K562 (cell line): ENCODE data around the gene EPB41L2.

ENCODE experiments used
- BACH1 ChIP-seq: fragments of 200-800 bp; sonication (Bioruptor generic); IDR thresholded peaks from 2 replicates; pipeline ENCODE4 v1.6.1; 2016; ENCODE audit warnings: missing genetic modification characterization, missing compliant biosample characterization
- NR1H2 ChIP-seq: sonication (generic); formaldehyde crosslinking; IDR thresholded peaks from 2 replicates; pipeline ENCODE4 v1.4.0; 2020; ENCODE audit warnings: mild to moderate bottlenecking, missing genetic modification reagents
- POLR2AphosphoS5 ChIP-seq: IDR thresholded peaks from 2 replicates; pipeline ENCODE4 v1.6.1; 2011; ENCODE audit warnings: mild to moderate bottlenecking, low read depth, low read length, moderate library complexity; ENCODE audit not compliant: control insufficient read depth, insufficient read depth
- ZNF586 ChIP-seq: fragments of 450-650 bp; formaldehyde crosslinking; conservative IDR thresholded peaks from 2 replicates; pipeline ENCODE4 v1.4.0; 2020; ENCODE audit warnings: mild to moderate bottlenecking, moderate library complexity
- TF ChIP-seq, protein P1 (sequence below): IDR thresholded peaks from 3 replicates; pipeline ENCODE4 v1.6.1; 2011; ENCODE audit warnings: borderline replicate concordance, mild to moderate bottlenecking, moderate library complexity; ENCODE audit not compliant: insufficient read length; ENCODE audit errors: extremely low read depth
- TF ChIP-seq, protein P2 (sequence below): fragments of 250-450 bp; sonication (Bioruptor Pico); IDR thresholded peaks from 2 replicates; pipeline ENCODE4 v1.5.0; 2020; ENCODE audit warnings: mild to moderate bottlenecking, borderline replicate concordance

GRCh38 chr6:131080084-131080483, 17.0 kb upstream of the EPB41L2 start:
- TF ChIP-seq ZNF586 (CRISPR knock-in tag) (no peak), POLR2AphosphoS5 (no peak), NR1H2 (CRISPR knock-in tag) (no peak), BACH1 (no peak)
- TF ChIP-seq, protein P1, sequence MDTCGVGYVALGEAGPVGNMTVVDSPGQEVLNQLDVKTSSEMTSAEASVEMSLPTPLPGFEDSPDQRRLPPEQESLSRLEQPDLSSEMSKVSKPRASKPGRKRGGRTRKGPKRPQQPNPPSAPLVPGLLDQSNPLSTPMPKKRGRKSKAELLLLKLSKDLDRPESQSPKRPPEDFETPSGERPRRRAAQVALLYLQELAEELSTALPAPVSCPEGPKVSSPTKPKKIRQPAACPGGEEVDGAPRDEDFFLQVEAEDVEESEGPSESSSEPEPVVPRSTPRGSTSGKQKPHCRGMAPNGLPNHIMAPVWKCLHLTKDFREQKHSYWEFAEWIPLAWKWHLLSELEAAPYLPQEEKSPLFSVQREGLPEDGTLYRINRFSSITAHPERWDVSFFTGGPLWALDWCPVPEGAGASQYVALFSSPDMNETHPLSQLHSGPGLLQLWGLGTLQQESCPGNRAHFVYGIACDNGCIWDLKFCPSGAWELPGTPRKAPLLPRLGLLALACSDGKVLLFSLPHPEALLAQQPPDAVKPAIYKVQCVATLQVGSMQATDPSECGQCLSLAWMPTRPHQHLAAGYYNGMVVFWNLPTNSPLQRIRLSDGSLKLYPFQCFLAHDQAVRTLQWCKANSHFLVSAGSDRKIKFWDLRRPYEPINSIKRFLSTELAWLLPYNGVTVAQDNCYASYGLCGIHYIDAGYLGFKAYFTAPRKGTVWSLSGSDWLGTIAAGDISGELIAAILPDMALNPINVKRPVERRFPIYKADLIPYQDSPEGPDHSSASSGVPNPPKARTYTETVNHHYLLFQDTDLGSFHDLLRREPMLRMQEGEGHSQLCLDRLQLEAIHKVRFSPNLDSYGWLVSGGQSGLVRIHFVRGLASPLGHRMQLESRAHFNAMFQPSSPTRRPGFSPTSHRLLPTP = no peak
- TF ChIP-seq, protein P2, sequence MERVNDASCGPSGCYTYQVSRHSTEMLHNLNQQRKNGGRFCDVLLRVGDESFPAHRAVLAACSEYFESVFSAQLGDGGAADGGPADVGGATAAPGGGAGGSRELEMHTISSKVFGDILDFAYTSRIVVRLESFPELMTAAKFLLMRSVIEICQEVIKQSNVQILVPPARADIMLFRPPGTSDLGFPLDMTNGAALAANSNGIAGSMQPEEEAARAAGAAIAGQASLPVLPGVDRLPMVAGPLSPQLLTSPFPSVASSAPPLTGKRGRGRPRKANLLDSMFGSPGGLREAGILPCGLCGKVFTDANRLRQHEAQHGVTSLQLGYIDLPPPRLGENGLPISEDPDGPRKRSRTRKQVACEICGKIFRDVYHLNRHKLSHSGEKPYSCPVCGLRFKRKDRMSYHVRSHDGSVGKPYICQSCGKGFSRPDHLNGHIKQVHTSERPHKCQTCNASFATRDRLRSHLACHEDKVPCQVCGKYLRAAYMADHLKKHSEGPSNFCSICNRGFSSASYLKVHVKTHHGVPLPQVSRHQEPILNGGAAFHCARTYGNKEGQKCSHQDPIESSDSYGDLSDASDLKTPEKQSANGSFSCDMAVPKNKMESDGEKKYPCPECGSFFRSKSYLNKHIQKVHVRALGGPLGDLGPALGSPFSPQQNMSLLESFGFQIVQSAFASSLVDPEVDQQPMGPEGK = no peak
